HT-29 (cell line): ENCODE results near the gene MTA1. TPM values are rescaled to one million over a fixed set of nuclear protein-coding genes. Genes with fewer than 3 reads are reported as not detected.

Experiments
- DNase-seq: peaks from one replicate; pipeline ENCODE4 v3.0.0-alpha.2; 2015; ENCODE audit warnings: low spot score
- total RNA-seq: library from RNA; depleted of rRNA; stranded (reverse); fragments of >200 nt; shearing (Covaris generic); gene quantifications from 2 replicates; pipeline ENCODE4 v1.2.3, GENCODE V29; 2014

Gene MTA1
- total RNA-seq, 1 experiment from 2014 or later, result 136 TPM

DNA sequence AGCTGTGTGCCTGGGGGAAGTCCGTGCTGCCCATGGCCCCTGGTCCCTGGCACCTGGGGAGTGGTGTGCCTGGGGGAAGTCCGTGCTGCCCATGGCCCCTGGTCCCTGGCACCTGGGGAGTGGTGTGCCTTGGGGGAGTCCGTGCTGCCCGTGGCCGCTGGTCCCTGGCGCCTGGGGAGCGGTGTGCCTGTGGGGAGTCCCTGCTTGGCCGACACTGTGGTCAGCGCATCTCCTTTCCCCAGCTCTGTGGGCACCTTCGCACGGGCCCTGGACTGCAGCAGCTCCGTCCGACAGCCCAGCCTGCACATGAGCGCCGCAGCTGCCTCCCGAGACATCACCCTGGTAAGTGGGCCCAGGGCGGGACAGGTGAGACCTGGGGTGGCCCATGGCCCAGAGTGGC is 40.5 kb downstream of the MTA1 start:
- DNase-seq, result no peak

DNA sequence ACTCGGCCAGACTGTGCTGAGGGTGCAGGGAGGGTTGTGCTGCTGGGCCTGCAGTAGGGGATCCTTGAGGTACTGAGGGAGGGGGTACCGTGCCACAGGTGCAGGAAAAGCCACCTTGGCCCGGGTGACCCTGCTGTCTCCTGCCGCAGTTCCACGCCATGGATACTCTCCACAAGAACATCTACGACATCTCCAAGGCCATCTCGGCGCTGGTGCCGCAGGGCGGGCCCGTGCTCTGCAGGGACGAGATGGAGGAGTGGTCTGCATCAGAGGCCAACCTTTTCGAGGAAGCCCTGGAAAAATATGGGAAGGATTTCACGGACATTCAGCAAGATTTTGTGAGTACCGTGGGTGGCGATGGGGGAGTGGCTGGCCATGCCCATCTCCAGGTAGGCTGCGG is 41.0 kb downstream of the MTA1 start:
- no peak for DNase-seq

- DNase-seq, result no peak
Measured at GRCh38 chr14:105461903-105462302, 42.3 kb downstream of the MTA1 start.

DNA sequence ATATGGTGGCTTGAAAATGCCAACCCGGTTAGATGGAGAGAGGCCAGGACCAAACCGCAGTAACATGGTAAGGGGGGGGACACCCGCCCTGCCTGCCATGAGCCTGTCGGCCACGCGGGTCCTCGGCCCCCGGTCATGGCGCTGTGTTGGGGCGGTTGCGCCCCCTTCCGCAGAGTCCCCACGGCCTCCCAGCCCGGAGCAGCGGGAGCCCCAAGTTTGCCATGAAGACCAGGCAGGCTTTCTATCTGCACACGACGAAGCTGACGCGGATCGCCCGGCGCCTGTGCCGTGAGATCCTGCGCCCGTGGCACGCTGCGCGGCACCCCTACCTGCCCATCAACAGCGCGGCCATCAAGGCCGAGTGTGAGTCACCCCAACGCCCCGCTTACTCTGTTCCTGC is 44.9 kb downstream of the MTA1 start:
- DNase-seq, result no peak

DNA sequence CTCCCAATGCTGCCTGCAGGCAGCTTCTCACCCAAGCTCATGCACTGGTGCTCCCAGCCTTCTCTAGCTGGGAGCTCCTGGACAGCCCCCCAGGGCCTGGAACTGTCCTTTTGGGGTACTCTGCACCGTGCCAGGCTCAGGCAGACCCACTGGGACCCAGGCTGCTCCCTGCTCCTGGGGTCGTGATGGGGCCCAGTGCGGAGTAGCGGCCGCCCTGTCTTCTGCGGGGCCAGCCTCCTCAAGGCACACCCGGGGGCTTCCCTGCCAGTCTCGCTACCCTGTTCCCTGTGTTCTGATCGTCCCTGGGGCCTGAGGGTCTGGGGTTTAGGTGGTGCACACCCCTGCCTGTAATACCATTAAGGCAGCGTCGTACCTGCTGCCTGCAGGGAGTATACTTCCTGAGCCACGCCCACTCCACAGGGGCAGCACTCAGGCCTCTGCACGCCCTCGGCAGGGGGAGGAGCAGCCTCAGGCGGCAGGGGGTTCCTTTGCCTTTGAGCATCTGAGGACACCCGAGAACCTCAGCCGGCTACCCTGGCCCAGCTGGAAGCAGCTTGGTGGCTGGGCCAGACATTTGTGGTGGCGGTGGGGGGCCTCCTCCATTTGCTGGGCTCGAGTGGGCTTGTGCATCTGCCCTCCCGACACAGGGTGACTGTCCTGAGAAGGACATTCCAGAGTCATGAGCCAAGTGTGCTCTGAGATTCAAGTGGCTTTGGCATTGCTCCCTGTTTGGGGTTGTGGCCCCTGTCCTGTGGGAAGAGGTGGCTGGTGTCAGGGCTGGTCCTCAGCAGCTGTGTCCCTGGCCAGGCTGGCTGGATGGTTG is 45.8 kb downstream of the MTA1 start:
- peak; percentile 46 for DNase-seq

- DNase-seq, result peak; percentile 67
Measured at GRCh38 chr14:105466531-105467248, 47.1 kb downstream of the MTA1 start.

DNA sequence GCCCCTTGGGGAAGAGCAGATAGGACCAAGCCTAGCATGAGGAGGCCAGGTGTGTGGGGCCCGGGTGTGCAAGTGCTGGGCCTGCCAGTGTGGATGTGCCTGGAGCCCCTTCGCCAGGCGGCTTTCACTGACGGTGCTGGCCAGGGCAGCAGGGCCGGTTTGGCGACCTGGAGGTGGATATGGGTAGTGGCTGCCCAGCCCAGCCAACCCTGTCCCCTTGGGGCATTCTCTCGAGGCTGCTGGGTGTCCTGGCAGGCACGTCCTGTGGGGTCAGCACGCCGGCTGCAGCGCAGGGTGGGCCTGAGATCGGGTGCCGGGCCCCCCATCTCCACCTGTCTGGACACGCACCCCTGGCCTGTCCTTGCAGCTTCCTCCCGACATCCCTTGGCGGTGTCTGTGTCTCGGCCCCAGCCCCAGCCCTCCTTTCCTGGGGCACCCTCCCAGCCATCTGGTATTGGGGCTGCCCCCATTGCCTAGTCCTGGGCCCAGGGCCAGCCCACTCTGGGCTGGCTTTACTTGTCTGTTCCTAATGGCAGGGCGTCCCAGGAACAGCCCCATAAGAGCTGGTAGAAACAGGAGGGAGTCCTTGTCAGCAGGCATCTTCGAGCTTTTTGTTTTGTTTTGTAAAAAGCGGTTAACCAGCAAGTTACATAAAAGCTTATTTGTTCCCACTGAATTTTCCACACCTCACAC is 47.8 kb downstream of the MTA1 start:
- DNase-seq, result peak; percentile 62

DNA sequence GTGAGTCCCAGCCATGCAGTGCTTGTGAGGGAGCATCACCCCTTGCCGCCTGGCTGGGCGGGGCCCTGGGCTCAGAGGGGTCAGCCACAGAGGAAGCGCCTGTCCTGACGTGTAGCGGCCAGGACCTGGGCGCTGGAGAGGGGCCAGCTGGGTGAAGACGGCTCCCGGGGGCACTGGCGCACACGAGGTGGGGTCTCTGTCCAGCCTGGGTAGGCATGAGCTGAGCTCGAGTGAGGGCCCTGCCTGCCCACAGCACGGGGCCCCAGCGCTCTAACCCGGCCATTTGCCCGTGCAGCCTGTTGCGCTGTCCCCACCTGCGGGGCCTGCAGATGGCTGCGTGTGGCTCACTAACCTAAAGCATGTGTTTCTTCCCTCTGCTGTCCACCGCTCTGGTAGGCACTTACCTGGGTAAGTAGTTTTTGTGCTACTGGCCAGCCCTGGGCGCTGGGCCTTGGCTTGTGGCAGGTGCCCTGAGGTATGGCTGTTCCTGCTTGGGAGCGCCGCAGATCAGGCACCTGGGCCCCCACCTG is 48.4 kb downstream of the MTA1 start:
- DNase-seq, result peak; percentile 10

GRCh38 chr14:105468621-105469241 is 49.1 kb downstream of the MTA1 start:
- DNase-seq, result peak; percentile 61

- peak; percentile 89 for DNase-seq
Measured at GRCh38 chr14:105469456-105470349, 50.1 kb downstream of the MTA1 start.

GRCh38 chr14:105470350-105471296 is 51.0 kb downstream of the MTA1 start:
- no peak for DNase-seq

DNA sequence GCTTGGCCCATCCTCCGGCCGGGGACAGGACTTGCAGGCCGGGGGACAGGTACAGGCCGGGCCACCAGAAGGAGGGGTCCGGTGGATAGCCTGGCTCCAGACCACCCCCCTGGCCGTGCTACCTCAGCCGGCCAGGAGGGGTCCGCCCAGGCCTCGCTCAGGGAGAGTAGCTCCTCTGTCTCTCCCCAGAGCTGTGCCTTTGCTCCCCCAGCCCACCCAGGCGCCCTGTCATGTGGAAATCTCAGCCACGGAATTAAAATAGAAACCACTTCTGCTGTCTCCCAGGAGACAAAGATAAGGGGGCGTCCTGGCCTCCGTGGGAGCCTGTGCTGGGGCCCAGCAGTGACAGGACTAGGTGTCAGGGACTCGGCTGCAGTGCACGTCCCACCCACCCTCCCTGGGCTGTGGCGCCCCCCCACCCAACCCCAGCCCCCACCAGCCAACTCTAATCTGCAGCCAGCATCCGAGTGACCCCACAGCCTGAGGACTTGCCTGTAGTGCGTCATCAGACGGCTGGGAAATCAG is 51.7 kb downstream of the MTA1 start:
- DNase-seq, result no peak

DNA sequence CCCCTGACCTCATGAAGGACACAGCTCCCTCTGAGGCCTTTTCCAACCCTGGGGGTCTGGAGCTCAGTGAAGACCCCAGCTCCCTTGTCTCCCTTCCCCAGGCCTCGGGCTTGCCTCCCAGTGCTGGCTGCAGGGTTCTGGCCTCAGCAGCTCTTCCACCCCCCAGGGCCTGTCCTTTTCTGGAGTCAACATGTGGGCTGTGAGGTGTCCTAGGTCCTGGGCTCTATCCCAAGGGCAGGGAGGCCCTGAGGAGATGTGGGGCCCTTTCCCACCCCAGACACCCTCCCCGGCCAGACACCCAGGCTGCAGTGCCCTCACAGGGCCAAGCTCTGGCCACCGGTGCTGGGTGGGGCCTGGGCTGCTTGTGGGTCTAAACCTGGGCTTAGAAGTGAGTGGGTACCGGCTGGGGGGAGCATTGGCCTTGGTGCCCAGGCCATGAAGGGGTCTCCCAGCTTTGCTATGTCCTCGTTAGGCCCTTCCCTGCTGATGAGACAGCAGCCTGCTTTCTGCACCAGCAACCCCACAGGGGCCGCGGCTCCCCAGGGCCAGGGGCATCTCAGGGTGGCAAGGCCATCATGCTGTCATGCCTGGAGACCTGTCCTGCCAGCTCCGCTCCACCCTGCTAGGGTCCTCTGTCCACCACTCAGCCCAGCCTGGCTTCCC is 52.3 kb downstream of the MTA1 start:
- DNase-seq, result no peak

- peak; percentile 78 for DNase-seq
Measured at GRCh38 chr14:105472486-105472991, 52.9 kb downstream of the MTA1 start.

- peak; percentile 56 for DNase-seq
Measured at GRCh38 chr14:105473033-105473676, 53.5 kb downstream of the MTA1 start.

- peak; percentile 82 for DNase-seq
Measured at GRCh38 chr14:105473677-105474482, 54.3 kb downstream of the MTA1 start.
